Measurements from ENCODE around the gene MTFMT.

GRCh38 chr15:65041787-65042186 is 12.3 kb upstream of the MTFMT start:
- TF ChIP-seq POLR2AphosphoS5 (IDR thresholded peaks at IDR 0.05; ENCODE audit: low read depth) (no peak), REST (IDR thresholded peaks at IDR 0.05; ENCODE audit: unreplicated experiment) (no peak), EZH2phosphoT487 (IDR thresholded peaks at IDR 0.05; ENCODE audit: unreplicated experiment) (no peak), EZH2 (IDR thresholded peaks at IDR 0.05; ENCODE audit: low read depth, unreplicated experiment) (no peak), ZNF331 (CRISPR knock-in tag; IDR thresholded peaks at IDR 0.05; ENCODE audit: low read depth) (no peak)
- TF ChIP-seq, protein P1, sequence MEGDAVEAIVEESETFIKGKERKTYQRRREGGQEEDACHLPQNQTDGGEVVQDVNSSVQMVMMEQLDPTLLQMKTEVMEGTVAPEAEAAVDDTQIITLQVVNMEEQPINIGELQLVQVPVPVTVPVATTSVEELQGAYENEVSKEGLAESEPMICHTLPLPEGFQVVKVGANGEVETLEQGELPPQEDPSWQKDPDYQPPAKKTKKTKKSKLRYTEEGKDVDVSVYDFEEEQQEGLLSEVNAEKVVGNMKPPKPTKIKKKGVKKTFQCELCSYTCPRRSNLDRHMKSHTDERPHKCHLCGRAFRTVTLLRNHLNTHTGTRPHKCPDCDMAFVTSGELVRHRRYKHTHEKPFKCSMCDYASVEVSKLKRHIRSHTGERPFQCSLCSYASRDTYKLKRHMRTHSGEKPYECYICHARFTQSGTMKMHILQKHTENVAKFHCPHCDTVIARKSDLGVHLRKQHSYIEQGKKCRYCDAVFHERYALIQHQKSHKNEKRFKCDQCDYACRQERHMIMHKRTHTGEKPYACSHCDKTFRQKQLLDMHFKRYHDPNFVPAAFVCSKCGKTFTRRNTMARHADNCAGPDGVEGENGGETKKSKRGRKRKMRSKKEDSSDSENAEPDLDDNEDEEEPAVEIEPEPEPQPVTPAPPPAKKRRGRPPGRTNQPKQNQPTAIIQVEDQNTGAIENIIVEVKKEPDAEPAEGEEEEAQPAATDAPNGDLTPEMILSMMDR (conservative IDR thresholded peaks at IDR 0.05; ENCODE audit: low read depth in 2 of 2): no peak
